Measurements from ENCODE around the gene SLC39A8.

DNA sequence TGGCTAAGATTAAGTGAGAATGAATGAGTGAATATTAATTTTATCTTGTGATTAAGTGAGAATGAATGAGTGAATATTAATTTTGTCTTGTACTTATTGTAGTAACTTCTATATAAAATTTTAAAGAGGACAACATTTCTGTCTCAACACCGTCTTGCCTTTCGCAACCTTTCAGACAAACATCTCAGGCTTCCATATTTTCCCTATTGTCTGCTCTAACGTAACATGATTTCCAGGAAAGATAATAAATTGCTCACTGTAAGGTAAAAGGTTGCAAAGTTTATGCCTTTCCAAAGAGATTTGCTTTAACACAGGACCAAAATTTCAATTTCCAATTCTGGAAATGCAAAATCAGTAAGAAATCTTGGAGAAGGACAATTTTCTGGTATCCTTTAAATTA, 41.7 kb upstream of the SLC39A8 start:
- TF ChIP-seq MEF2A (IDR thresholded peaks at IDR 0.05; ENCODE audit: borderline replicate concordance, low read depth): no peak
- TF ChIP-seq NRF1 (IDR thresholded peaks at IDR 0.05; ENCODE audit: low read depth, low read length): no peak
- TF ChIP-seq REST (IDR thresholded peaks at IDR 0.05; ENCODE audit: low read depth, low read length): no peak
- no peak for TF ChIP-seq YY1 (IDR thresholded peaks at IDR 0.05; ENCODE audit: low read depth)
- TF ChIP-seq USF2 (IDR thresholded peaks at IDR 0.05; ENCODE audit: borderline replicate concordance, low read depth, low read length): no peak
- TF ChIP-seq, protein P1, sequence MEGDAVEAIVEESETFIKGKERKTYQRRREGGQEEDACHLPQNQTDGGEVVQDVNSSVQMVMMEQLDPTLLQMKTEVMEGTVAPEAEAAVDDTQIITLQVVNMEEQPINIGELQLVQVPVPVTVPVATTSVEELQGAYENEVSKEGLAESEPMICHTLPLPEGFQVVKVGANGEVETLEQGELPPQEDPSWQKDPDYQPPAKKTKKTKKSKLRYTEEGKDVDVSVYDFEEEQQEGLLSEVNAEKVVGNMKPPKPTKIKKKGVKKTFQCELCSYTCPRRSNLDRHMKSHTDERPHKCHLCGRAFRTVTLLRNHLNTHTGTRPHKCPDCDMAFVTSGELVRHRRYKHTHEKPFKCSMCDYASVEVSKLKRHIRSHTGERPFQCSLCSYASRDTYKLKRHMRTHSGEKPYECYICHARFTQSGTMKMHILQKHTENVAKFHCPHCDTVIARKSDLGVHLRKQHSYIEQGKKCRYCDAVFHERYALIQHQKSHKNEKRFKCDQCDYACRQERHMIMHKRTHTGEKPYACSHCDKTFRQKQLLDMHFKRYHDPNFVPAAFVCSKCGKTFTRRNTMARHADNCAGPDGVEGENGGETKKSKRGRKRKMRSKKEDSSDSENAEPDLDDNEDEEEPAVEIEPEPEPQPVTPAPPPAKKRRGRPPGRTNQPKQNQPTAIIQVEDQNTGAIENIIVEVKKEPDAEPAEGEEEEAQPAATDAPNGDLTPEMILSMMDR (IDR thresholded peaks at IDR 0.05): no peak
